HG02973 (cell line): Measurements from ENCODE around the gene RPL7A.
A peak's percentile ranks its signal among the peaks of the same experiment; 100 is the strongest.
"Not testable (repeated sequence)": the region's sequence is repeated elsewhere in the genome, so short reads cannot be mapped to it uniquely, and the experiment has no call there.

Experiments
- ATAC-seq: cut with Tn5 transposase; IDR thresholded peaks from one replicate; pipeline ENCODE4 v1.9.1; 2021; ENCODE audit warnings: moderate library complexity; ENCODE audit not compliant: unreplicated experiment

RPL7A gene

GRCh38 chr9:133366435-133366834, 18.4 kb downstream of the RPL7A start:
- ATAC-seq = no peak

GRCh38 chr9:133367221-133367620, 19.2 kb downstream of the RPL7A start:
- no peak for ATAC-seq

GRCh38 chr9:133367778-133368177, 19.8 kb downstream of the RPL7A start:
- no peak for ATAC-seq

GRCh38 chr9:133368249-133368881, 20.3 kb downstream of the RPL7A start:
- ATAC-seq = no peak

- no peak for ATAC-seq
Observed at GRCh38 chr9:133369422-133369821, 21.4 kb downstream of the RPL7A start.

GRCh38 chr9:133369933-133370332, 21.9 kb downstream of the RPL7A start:
- ATAC-seq = no peak

GRCh38 chr9:133370685-133371084, 22.7 kb downstream of the RPL7A start:
- no peak for ATAC-seq

- no peak for ATAC-seq
Observed at GRCh38 chr9:133371261-133371711, 23.3 kb downstream of the RPL7A start.

- ATAC-seq = no peak
Observed at GRCh38 chr9:133372144-133372543, 24.1 kb downstream of the RPL7A start.

- ATAC-seq = no peak
Observed at GRCh38 chr9:133374612-133375115, 26.6 kb downstream of the RPL7A start.

- peak; percentile 4 for ATAC-seq
Observed at GRCh38 chr9:133375116-133375723, 27.2 kb downstream of the RPL7A start.

GRCh38 chr9:133375724-133376654, 28.0 kb downstream of the RPL7A start, which contains the start of the genes STKLD1 and SURF4:
TSS of gene STKLD1 (plus strand) at chr9:133376366. CDS start at chr9:133376474, 108 bp downstream.
TSS of gene SURF4 (minus strand) at chr9:133376060. CDS start at chr9:133375969, 91 bp downstream.
- ATAC-seq = peak; percentile 84

- ATAC-seq = not testable (repeated sequence)
Observed at GRCh38 chr9:133377280-133377679, 29.3 kb downstream of the RPL7A start.

- no peak for ATAC-seq
Observed at GRCh38 chr9:133377721-133378216, 29.8 kb downstream of the RPL7A start.

GRCh38 chr9:133378408-133378962, 30.5 kb downstream of the RPL7A start:
- ATAC-seq = no peak

GRCh38 chr9:133379153-133380086, 31.4 kb downstream of the RPL7A start:
- no peak for ATAC-seq

- no peak for ATAC-seq
Observed at GRCh38 chr9:133380734-133381133, 32.7 kb downstream of the RPL7A start.

- ATAC-seq = no peak
Observed at GRCh38 chr9:133382507-133383141, 34.6 kb downstream of the RPL7A start.

GRCh38 chr9:133383438-133383837, 35.4 kb downstream of the RPL7A start:
- ATAC-seq = no peak
